ENCODE data around the gene CMTM7. TPM values are rescaled to one million over a fixed set of nuclear protein-coding genes. Genes with fewer than 3 reads are reported as not detected.

The CMTM7 gene
- 40.7 and 48.0 TPM in 2 replicates for total RNA-seq

- no peak for TF ChIP-seq CTCF (IDR thresholded peaks at IDR 0.05; ENCODE audit: insufficient read depth, low read length, poor library complexity, severe bottlenecking)
- no peaks in the 10 kb centered on the region for H3K36me3 ChIP-seq (ENCODE audit: control insufficient read depth, insufficient read depth, low read length)
- no peaks in the 10 kb centered on the region for H3K27me3 ChIP-seq (ENCODE audit: control insufficient read depth, insufficient read depth, low read length)
- no peak for DNase-seq (ENCODE audit: low read depth)
- H3K4me3 ChIP-seq (ENCODE audit: low read depth, low read length) = peak within 1 kb of the TSS; percentile 88
Observed at GRCh38 chr3:32391643-32392535, at the start of gene CMTM7. Gene CMTM7, plus strand, starts transcription at chr3:32391853. Its CDS starts 54 bp downstream, at chr3:32391907.

- DNase-seq (ENCODE audit: low read depth) = no peak
- no peaks in the 10 kb centered on the region for H3K27me3 ChIP-seq (ENCODE audit: control insufficient read depth, insufficient read depth, low read length)
- TF ChIP-seq CTCF (IDR thresholded peaks at IDR 0.05; ENCODE audit: insufficient read depth, low read length, poor library complexity, severe bottlenecking) = no peak
- no peak overlapping the region for H3K4me3 ChIP-seq (ENCODE audit: low read depth, low read length)
- H3K36me3 ChIP-seq (ENCODE audit: control insufficient read depth, insufficient read depth, low read length) = no peaks in the 10 kb centered on the region
Observed at GRCh38 chr3:32347343-32348125, 44.1 kb upstream of the CMTM7 start.

GRCh38 chr3:32349184-32349583 is 42.5 kb upstream of the CMTM7 start:
- Histone ChIP-seq H3K36me3 (ENCODE audit: control insufficient read depth, insufficient read depth, low read length) (no peaks in the 10 kb centered on the region), H3K4me3 (ENCODE audit: low read depth, low read length) (no peak overlapping the region), H3K27me3 (ENCODE audit: control insufficient read depth, insufficient read depth, low read length) (no peaks in the 10 kb centered on the region)
- no peak for TF ChIP-seq CTCF (IDR thresholded peaks at IDR 0.05; ENCODE audit: insufficient read depth, low read length, poor library complexity, severe bottlenecking)
- DNase-seq (ENCODE audit: low read depth) = no peak

- Histone ChIP-seq H3K36me3 (ENCODE audit: control insufficient read depth, insufficient read depth, low read length) (no peaks in the 10 kb centered on the region), H3K27me3 (ENCODE audit: control insufficient read depth, insufficient read depth, low read length) (no peaks in the 10 kb centered on the region), H3K4me3 (ENCODE audit: low read depth, low read length) (no peak overlapping the region)
- DNase-seq (ENCODE audit: low read depth) = no peak
- no peak for TF ChIP-seq CTCF (IDR thresholded peaks at IDR 0.05; ENCODE audit: insufficient read depth, low read length, poor library complexity, severe bottlenecking)
Observed at GRCh38 chr3:32352563-32352962, 39.1 kb upstream of the CMTM7 start.

- no peaks in the 10 kb centered on the region for H3K27me3 ChIP-seq (ENCODE audit: control insufficient read depth, insufficient read depth, low read length)
- TF ChIP-seq CTCF (IDR thresholded peaks at IDR 0.05; ENCODE audit: insufficient read depth, low read length, poor library complexity, severe bottlenecking) = no peak
- no peak overlapping the region for H3K4me3 ChIP-seq (ENCODE audit: low read depth, low read length)
- no peak for DNase-seq (ENCODE audit: low read depth)
- no peaks in the 10 kb centered on the region for H3K36me3 ChIP-seq (ENCODE audit: control insufficient read depth, insufficient read depth, low read length)
Observed at GRCh38 chr3:32353351-32353750, 38.3 kb upstream of the CMTM7 start.
